Esophagus squamous epithelium (tissue), 5 donors: ENCODE data around the gene TMF1. TPM values are rescaled to one million over a fixed set of nuclear protein-coding genes. Genes with fewer than 3 reads are reported as not detected.
A peak's percentile ranks its signal among the peaks of the same experiment; 100 is the strongest.

Experiments used
- DNase-seq: peaks from one replicate; lab custom pipeline; 2025; lab: John Stamatoyannopoulos, UW
- H3K27ac ChIP-seq, 4 donors: fragments of 200-600 bp; sonication (generic); one replicate each; pipeline ENCODE4 v1.5.1; 2016 to 2019; ENCODE audit warnings: mild to moderate bottlenecking in 1 of 4
- H3K27me3 ChIP-seq, 4 donors: fragments of 200-600 bp; sonication (generic); 1 replicate in 3 of 4; 2 replicates in 1 of 4; pipeline versions ENCODE4 v1.5.1 to v1.6.0; 2017 to 2021; ENCODE audit warnings: antibody characterized with exemption in 1 of 4
- H3K36me3 ChIP-seq, 3 donors: fragments of 200-600 bp; sonication (generic); one replicate each; pipeline ENCODE4 v1.5.1; 2016 to 2019
- H3K4me1 ChIP-seq, 3 donors: fragments of 200-600 bp; sonication (generic); one replicate each; pipeline ENCODE4 v1.5.1; 2017 to 2019
- H3K4me3 ChIP-seq, 4 donors: fragments of 200-600 bp; sonication (generic); 1 replicate in 3 of 4; 2 replicates in 1 of 4; pipeline ENCODE4 v1.5.1; 2016 to 2019; ENCODE audit warnings: mild to moderate bottlenecking in 2 of 4, moderate library complexity in 1 of 4
- H3K9me3 ChIP-seq, 3 donors: fragments of 200-600 bp; sonication (generic); one replicate each; pipeline ENCODE4 v1.5.1; 2016 to 2019
- POLR2A ChIP-seq, 4 donors: fragments of 450-650 bp; IDR thresholded peaks; one replicate each; pipeline ENCODE4 v1.6.1; 2017; ENCODE audit warnings: antibody characterized with exemption in 4 of 4, mild to moderate bottlenecking in 4 of 4, moderate library complexity in 3 of 4
- WGBS, 2 donors: methylation state at CpG; one replicate each; pipeline ENCODE4 v1.1.5; 2018; 5-methylcytosine and 5-hydroxymethylcytosine counted together
- intact Hi-C: fragments of 100-400 bp; cut with DNase I; formaldehyde crosslinking; loops from one replicate; pipeline ENCODE4 v1.15.0; 2022
- total RNA-seq, 4 donors: library from RNA; depleted of rRNA; stranded (reverse); fragments of >200 nt; gene quantifications; one replicate each; pipeline ENCODE4 v1.1.0, GENCODE V29; 2016
- TF ChIP-seq, protein P1 (sequence below), 6 experiments: fragments of 450-650 bp in 4 of 6; fragments of 200-600 bp in 2 of 6; sonication (generic) in 2 of 6; IDR thresholded peaks; one replicate each; pipeline ENCODE4 v1.5.1; 2016 to 2019; ENCODE audit warnings: antibody characterized with exemption in 6 of 6, mild to moderate bottlenecking in 4 of 6, moderate library complexity in 4 of 6
- donor health status: DM: yes; HTN: yes; CAD: no.

Gene TMF1
- total RNA-seq, 4 donors from 2014 or later: 13.3 to 30.1 (median 19.4) TPM

DNA sequence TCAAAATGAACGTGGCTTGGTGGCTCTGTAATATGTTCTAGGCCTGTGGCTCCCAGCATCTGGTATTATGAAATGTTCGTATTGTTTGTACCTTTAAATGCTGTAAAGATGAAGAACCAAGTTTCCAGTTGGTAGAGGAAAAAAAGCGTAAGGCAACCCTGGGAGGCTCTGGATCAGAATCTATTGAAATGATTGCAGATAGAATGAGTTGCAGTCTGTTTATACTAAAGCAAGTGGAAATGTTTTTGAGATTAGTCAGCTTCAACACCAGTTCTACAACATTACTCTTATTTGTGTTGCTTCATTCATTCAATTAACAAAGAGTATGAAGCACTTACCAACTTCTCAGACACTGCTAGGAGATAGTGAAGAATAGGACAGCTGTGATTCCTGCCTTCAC, 37.9 kb upstream of the TMF1 start:
- H3K4me1 ChIP-seq: peaks cover 70 to 95% (median 81%) of the 10 kb centered on the region in 3 donors
- 10 to 25% methylated on average over 3 of the region's 3 CpGs for whole genome bisulfite sequencing, 2 donors
- peak overlapping the region in 1 of 4 donors; percentile 9 for H3K4me3 ChIP-seq

DNA sequence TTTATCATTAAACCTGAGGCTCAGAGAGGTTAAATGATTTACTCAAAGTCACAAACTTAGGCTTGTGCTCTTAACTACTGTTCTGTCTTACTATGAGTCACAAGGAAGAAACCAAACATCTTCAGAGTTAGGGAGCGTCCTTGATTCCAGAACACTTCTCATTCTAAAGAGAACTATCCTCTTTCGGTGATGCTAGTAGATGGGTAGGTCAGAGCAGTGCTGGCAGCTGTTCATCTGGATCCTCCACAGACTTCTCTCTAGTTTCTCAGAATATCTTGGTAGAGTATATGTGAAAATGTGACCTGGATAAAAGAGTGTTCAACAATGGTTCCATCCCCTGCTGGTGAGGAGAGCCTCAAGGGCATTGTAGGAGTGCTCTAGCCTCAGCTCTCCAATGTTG, 35.9 kb upstream of the TMF1 start:
- peak overlapping the region in 3 of 4 donors; percentile 71 to 90 (median 80) for H3K4me3 ChIP-seq

More for the DNA sequence above, 37.9 kb upstream of the TMF1 start:
- Histone ChIP-seq H3K27ac (peak overlapping the region; percentile 54 to 96 (median 76)), H3K9me3 (no peaks in the 10 kb centered on the region), H3K27me3 (no peaks in the 10 kb centered on the region), H3K36me3 (peaks cover 0 to 5% (median 0%) of the 10 kb centered on the region in 3 donors)
- TF ChIP-seq POLR2A (IDR thresholded peaks at IDR 0.05): no peak
- TF ChIP-seq, protein P1, sequence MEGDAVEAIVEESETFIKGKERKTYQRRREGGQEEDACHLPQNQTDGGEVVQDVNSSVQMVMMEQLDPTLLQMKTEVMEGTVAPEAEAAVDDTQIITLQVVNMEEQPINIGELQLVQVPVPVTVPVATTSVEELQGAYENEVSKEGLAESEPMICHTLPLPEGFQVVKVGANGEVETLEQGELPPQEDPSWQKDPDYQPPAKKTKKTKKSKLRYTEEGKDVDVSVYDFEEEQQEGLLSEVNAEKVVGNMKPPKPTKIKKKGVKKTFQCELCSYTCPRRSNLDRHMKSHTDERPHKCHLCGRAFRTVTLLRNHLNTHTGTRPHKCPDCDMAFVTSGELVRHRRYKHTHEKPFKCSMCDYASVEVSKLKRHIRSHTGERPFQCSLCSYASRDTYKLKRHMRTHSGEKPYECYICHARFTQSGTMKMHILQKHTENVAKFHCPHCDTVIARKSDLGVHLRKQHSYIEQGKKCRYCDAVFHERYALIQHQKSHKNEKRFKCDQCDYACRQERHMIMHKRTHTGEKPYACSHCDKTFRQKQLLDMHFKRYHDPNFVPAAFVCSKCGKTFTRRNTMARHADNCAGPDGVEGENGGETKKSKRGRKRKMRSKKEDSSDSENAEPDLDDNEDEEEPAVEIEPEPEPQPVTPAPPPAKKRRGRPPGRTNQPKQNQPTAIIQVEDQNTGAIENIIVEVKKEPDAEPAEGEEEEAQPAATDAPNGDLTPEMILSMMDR (IDR thresholded peaks at IDR 0.05): no peak
- no peak for DNase-seq
- intact Hi-C loops: no loop called here

DNA sequence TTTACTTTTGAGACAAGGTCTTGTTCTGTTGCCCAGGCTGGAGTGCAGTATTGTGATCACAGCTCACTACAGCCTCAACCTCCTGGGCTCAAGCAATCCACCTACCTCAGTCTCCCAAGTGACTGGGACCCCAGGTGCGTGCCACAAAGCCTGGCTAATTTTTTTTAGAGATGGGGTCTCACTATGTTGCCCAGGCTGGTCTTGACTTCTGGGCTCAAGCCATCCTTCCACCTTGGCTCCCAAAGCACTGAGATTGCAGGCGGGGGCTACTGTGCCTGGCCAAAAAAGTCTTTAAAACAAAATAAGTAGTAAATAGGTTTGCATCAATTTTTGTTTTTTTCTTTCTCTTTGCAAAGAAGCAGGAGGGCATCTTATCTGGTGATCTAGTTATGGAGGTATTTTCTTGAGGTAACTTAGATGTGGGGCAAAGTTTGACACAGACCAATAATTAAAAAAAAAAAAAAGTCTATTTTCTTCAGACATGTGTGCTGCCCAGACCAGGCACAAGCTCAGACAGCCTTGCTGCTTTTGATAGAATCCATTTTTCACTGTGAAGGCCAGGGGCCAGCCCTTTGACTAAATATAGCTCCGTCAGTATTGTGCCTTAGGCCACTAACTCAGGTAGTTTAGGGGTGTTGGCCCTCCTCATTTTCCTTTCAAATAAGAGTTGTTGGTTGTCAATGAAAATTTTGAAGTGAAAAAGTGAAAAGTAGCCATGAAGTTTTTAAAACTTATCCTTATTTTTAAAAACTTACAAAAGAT, 35.1 kb upstream of the TMF1 start:
- no peaks in the 10 kb centered on the region for H3K36me3 ChIP-seq
- no peak for TF ChIP-seq POLR2A (IDR thresholded peaks at IDR 0.05)
- TF ChIP-seq, protein P1 (IDR thresholded peaks at IDR 0.05): no peak
- no peaks in the 10 kb centered on the region for H3K27me3 ChIP-seq
- H3K9me3 ChIP-seq: no peaks in the 10 kb centered on the region
- peak overlapping the region; percentile 90 to 96 (median 93) for H3K27ac ChIP-seq
- 43 to 59% methylated on average over 3 of the region's 3 CpGs for WGBS, 2 donors
- no peak for DNase-seq
- intact Hi-C loops: no loop called here
- peak overlapping the region; percentile 51 to 90 (median 76) for H3K4me3 ChIP-seq
- H3K4me1 ChIP-seq: peaks cover 67 to 92% (median 76%) of the 10 kb centered on the region in 3 donors

More for the DNA sequence above, 35.9 kb upstream of the TMF1 start:
- no peak for DNase-seq
- peak overlapping the region; percentile 66 to 96 (median 90) for H3K27ac ChIP-seq
- H3K27me3 ChIP-seq: no peaks in the 10 kb centered on the region
- peaks cover 71 to 92% (median 74%) of the 10 kb centered on the region in 3 donors for H3K4me1 ChIP-seq
- WGBS, 2 donors: 16 to 26% methylated on average over 2 of the region's 2 CpGs
- intact Hi-C loops: no loop called here
- H3K9me3 ChIP-seq: no peaks in the 10 kb centered on the region
- TF ChIP-seq, protein P1 (IDR thresholded peaks at IDR 0.05): peak in 1 of 6 experiments; percentile 20
- TF ChIP-seq POLR2A (IDR thresholded peaks at IDR 0.05): no peak
- H3K36me3 ChIP-seq: no peaks in the 10 kb centered on the region

DNA sequence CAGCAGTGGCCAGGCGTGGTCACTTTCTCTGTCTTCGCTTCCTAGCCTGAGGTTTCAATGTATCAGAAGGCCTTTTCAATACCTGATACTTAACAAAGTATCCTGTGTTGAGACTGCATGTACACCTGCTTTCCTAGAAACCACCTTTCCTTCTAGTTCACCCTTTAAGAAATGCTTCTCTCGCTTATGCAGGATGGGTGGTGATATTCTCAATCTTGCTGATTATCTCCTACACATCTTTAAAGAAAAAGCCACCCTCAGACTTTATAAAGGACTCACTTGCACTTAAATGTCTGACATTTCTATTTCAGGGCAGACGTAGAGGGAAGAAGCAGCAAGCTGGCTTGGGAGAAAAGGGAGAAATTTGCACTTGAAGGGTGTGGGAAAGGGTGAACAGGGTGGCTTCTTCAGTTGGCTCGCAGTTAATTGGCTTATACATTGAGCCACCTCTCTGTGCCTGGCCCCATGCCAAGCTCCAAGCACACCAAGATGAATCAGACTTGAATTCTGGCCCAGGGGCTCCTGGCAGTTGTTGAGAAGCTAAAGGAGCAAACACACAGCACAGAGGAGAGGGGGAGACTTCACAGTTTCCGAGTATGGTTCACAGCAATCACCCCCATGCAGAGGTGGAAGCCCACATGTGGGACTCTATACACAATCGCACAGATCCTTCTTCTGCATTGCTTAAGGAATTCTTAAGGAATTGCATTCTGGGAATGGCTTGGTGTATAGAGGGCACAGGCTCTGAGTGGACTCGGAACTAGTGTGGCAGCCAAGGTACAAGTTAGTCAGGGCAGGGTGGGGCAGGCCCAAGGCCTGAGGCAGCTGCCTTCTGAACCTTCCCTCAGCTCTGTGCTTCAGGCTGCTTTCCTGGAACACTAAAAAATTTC, 33.9 kb upstream of the TMF1 start:
- no peaks in the 10 kb centered on the region for H3K27me3 ChIP-seq
- H3K36me3 ChIP-seq: no peaks in the 10 kb centered on the region
- H3K27ac ChIP-seq: peak overlapping the region; percentile 90 to 96 (median 93)
- intact Hi-C loops: no loop called here
- H3K9me3 ChIP-seq: no peaks in the 10 kb centered on the region
- H3K4me3 ChIP-seq: peak overlapping the region; percentile 51 to 90 (median 76)
- DNase-seq: peak; percentile 11
- peaks cover 58 to 92% (median 74%) of the 10 kb centered on the region in 3 donors for H3K4me1 ChIP-seq
- TF ChIP-seq, protein P1 (IDR thresholded peaks at IDR 0.05): no peak
- peak in 1 of 4 donors; percentile 46 for TF ChIP-seq POLR2A (IDR thresholded peaks at IDR 0.05)
- WGBS, 2 donors: 0 to 2% methylated on average over 7 of the region's 8 CpGs
